HuH-7 (cell line): ENCODE measurements around the gene SP110.
"Not testable (repeated sequence)": the region's sequence is repeated elsewhere in the genome, so short reads cannot be mapped to it uniquely, and the experiment has no call there.

Experiments used
- DNase-seq: peaks from one replicate; pipeline ENCODE4 v3.0.0; 2011; ENCODE audit warnings: low spot score

Gene SP110

GRCh38 chr2:230219419-230220331 lies at the start of gene SP110:
Gene SP110 (minus strand): TSS chr2:230219984. CDS start chr2:230216927, 3,057 bp downstream.
- DNase-seq: peak; percentile 56

DNA sequence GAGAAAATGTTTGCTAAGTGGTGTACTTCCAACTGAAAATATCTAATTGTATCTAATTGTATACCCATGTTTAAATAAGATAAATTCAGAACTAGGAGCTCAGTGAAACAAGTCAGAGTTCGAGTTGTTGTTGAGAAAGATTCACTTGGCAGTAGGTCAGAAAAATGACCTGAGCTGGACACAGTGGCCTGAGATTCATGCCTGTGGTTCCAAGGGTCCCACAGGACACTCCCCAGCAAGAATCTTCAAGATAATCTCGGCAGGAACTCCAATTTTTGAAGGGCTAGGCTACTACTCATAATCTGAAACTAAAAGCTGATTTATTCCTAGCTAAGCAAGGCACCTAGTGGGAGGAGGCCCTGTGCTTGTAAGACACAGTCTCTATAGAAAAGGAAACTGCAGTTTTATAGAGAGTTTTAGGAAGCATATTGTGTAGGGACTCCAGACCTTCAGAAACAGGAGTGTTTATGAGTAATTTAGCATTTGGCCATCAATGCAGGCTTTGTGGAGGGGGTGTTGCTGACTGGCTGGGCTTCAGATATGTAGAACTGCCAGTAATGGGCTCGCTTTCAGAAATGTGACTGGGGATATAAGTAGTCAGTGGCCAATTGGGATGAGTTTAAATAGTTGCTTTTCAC lies 48.9 kb upstream of the SP110 start:
- no peak for DNase-seq

- DNase-seq: no peak
Measured at GRCh38 chr2:230267556-230267955, 47.8 kb upstream of the SP110 start.

DNA sequence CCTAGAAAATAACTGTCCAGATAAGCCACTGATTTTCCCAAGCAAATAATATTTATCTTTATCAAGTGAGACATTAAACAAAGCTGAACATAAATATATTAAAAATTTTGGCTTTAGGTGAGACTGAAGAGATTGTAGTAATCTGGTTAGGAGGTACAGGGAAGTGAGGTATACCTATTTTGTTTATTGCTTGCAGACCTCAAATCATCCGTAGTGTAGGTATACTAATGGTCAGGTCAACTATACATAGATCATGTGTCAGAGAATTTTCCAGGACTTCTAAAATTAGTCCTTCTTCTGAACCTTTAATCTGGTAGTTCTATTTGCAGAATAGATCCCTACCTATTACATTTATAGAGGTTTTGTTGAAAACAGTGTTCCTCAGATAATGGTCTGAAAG lies 47.3 kb upstream of the SP110 start:
- DNase-seq: no peak

DNA sequence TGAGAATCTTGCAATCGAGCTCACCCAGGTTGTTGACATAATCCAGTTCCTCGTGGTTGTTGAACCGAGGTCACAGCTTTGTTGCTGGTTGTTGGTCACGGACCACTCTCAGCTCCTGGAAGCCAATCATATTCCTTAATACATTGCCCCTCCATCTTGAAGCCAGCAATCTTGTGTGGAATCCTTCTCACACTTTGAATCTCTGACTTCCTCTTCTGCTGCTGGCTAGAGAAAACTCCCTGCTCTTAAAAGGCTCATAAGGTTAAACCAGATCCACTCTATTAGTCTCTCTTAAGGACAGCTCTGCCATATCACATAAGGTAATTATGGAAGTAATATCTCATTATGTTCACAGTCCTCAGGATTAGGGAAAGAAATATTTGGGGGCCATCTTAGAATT lies 46.9 kb upstream of the SP110 start:
- no peak for DNase-seq

DNA sequence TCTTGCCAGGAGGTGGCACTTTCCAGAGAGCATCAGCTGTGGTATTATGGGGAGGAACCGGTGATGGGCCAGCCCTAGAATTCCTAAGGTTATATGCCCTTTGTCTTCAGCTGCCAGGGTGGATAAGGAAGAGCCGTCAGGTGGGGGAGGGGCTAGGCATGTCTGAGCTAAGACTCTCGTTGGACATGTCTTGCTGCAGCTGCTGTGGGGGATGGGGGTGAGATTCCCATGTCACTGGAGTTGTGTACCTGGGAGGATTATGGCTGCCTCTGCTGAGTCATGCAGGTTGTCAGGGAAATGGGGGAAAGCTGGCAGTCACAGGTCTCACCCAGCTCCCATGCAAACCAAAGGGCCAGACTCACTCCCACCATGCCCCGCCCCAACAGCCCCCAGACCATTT lies 45.2 kb upstream of the SP110 start:
- not testable (repeated sequence) for DNase-seq

DNA sequence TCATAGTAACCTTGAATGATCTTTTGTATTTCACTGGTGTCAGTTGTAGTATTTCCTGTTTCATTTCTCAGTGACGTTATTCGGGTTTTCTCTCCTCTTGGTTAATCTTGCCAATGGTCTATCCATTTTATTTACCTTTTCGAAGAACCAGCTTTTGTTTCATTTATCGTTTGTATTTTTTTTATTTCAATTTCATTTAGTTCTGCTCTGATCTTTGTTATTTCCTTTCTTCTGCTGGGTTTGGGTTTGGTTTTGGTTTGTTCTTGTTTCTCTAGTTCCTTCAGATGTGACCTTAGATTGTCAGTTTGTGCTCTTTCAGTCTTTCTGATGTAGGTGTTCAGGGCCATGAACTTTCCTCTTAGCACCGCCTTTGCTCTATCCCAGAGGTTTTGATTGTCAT lies 42.5 kb upstream of the SP110 start:
- DNase-seq: no peak

GRCh38 chr2:230258483-230258882 lies 38.7 kb upstream of the SP110 start:
- DNase-seq: no peak

DNA sequence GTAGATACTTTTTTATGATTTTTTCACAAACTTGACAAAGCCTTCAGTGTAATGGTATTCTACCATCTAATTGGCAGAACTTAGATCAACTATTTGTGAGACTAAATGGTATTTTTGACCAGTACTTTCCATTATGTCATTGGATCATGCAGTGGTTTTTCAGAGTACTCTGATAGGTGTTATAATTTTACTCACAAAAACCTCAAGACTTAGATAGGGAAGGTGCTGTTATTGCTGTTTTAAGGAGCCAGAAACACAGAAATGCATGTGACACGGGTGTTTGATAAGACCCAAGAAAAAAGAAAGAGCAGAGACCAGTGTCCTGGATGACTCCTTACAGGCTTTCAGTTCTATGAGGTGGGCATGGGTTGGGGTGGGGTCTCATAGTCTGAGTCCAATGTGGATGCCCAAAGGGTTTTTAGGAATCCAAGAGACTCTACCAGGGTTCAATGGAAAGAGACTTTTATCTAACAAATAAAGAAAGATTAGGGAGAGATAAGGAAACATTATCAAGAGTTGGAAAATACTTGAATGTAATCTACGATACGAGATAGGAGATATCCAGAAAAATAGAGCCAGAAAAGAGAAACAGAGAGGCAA lies 37.0 kb upstream of the SP110 start:
- DNase-seq: no peak

- DNase-seq: no peak
Measured at GRCh38 chr2:230254152-230254881, 34.5 kb upstream of the SP110 start.

DNA sequence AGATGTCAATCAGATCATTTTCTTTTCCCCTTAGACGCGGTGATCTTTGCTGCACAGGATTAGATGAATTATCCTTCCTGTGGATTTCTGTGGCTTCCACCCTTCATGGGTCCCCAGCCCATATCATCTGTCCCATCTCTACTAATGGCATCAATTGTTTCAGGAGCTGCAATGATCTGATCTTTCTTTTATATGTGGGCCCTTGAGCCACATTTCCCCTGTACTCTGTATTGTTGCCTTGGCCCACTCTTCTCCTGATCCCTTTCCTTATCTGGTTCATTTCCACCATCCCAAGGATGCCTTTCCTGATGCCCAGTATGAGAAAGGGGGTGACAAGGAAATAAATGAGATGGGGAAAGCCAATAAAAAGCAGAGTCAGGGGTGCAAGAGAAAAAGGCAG lies 30.4 kb upstream of the SP110 start:
- no peak for DNase-seq

DNA sequence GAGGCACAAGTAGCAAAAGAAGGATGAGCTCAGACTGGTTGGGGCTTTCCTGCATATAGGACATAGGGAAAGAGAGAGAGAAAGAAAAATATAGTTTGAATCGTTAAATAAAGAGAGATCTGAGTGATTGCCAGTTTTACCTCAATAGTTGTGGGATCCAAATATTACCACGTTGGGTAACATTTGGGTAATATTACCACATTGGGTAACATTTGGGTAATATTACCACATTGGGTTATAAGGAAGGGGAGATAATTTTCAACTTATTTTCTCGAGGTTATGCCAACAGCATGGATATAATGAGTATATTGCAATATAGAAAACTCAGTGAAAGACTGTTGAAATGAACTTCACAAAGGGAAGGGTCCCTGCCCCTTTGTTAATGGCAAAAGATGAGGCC lies 26.4 kb upstream of the SP110 start:
- no peak for DNase-seq

DNA sequence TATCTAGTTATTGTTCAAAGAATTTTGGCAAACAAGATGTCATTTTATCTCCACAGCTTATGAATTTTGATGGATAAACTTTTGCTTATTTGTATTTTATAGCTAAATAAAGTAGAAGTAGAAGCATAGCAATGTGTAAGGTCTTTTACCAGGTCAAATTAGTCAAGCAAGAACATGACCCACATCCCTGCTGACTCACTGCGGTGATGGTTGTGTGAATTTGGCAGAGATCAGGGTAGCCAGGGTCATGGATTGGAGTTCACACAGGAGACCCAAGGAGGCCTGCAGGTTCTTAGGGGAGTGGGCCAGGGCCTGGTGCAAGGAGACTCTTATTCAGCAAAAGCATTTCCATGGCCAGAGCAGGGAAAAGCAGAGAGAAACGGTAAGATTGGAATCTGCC lies 24.4 kb upstream of the SP110 start:
- no peak for DNase-seq

- DNase-seq: no peak
Measured at GRCh38 chr2:230234845-230235244, 15.1 kb upstream of the SP110 start.

GRCh38 chr2:230234122-230234722 lies 14.4 kb upstream of the SP110 start:
- DNase-seq: no peak

DNA sequence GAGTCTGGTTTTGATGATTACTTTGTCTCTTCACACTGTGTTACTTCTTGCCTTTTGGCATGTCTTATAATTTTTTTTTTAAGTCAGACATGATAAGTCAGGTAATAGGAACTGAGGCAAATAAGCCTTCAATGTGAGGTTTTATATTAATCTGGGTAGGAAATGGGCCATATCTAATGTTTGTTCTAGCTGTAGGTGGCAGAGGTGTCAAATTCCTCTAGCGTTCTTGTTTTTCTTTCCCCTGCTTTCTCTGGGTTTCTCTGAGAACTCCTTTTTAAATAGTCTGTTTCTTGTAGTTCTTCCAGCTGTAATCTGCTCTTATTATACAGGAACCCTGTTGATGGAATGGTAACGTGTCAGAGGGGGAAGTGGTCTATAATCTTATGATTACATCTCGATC lies 11.5 kb upstream of the SP110 start:
- no peak for DNase-seq

GRCh38 chr2:230230496-230231200 lies 10.9 kb upstream of the SP110 start:
- no peak for DNase-seq

DNA sequence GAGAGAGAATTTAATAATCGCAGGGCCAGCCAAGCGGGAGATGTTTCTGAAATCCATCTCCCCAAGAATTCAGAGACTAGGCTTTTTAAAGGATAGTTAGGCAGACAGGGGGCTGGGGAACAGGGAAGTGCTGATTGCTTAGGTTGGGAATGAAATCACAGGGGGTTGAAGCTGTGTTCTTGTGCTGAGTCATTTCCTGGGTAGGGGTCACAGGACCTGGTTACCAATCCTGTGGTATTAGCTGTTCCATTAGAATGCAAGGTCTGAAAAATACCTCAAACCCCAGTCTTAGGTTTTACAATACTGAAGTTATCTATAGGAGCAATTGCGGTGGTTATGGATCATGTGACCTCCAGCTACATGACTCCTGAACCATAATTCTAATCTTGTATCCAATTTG lies 10.3 kb upstream of the SP110 start:
- no peak for DNase-seq

GRCh38 chr2:230227216-230227615 lies 7.4 kb upstream of the SP110 start:
- DNase-seq: no peak

DNA sequence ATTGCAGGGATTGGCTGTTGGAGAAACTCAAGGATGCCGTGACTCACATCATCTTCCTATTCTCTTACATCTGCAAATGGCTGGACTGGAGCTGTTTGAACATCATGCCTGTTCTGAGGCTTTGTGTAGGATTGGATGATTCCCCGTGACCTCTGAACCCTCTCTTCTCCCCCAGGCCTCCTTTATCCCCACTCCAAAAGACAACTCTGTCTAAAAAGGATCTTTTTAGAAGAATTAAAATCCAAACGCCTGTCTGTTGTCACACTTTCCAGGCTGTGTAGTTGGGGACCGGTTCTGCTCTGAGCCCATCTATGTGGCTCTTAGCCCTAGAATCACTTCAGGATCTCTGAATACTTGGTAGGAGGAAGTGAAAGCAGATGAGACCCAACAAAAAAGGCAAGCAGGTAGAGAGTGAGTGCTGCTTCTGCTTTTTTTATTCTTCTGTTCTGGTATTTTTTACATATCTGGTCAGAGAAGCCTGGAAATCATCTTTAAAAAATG lies 6.3 kb upstream of the SP110 start:
- DNase-seq: no peak

- no peak for DNase-seq
Measured at GRCh38 chr2:230225486-230225885, 5.7 kb upstream of the SP110 start, which contains the start of gene SP140. Gene SP140 (plus strand): TSS chr2:230225736. CDS start chr2:230225845, 109 bp downstream.
